ENCODE results near the gene FOXC1. TPM values are rescaled to one million over a fixed set of nuclear protein-coding genes. Genes with fewer than 3 reads are reported as not detected.

FOXC1 gene
- total and polyA plus RNA-seq, 2 donors from 2014 or later: 18.0 to 58.5 TPM

GRCh38 chr6:1629316-1629715, 19.6 kb downstream of the FOXC1 start:
- DNase-seq (peak in 1 of 5 donors; percentile 32), FAIRE-seq (no peak)
- H3K27me3 ChIP-seq (ENCODE audit: control insufficient read depth, insufficient read depth, low read length): peaks cover 25% of the 10 kb centered on the region
- intact Hi-C loops (cut with DNase I): no loop called here
- peaks cover 0 to 3% (median 0%) of the 10 kb centered on the region in 3 donors for H3K4me1 ChIP-seq (ENCODE audit: control insufficient read depth in 2 of 3, insufficient read depth in 2 of 3, low read depth in 1 of 3, low read length in 3 of 3)
- H3K9ac ChIP-seq (ENCODE audit: low read length in 3 of 3): no peak overlapping the region
- no peak overlapping the region for H3K4me3 ChIP-seq (ENCODE audit: low read length in 3 of 3)
- no peaks in the 10 kb centered on the region for H3K9me3 ChIP-seq (ENCODE audit: control insufficient read depth in 2 of 3, insufficient read depth in 1 of 3, low read length in 3 of 3)
- no peak for TF ChIP-seq CTCF (IDR thresholded peaks at IDR 0.05; ENCODE audit: borderline replicate concordance, extremely low read depth, insufficient read depth)
- H3K27ac ChIP-seq (ENCODE audit: low read depth in 2 of 2, low read length in 2 of 2): no peak overlapping the region
- H3K36me3 ChIP-seq (ENCODE audit: control insufficient read depth in 2 of 3, insufficient read depth in 3 of 3, low read length in 3 of 3): no peaks in the 10 kb centered on the region

GRCh38 chr6:1630212-1630770, 20.6 kb downstream of the FOXC1 start:
- Histone ChIP-seq H3K4me1 (ENCODE audit: control insufficient read depth in 2 of 3, insufficient read depth in 2 of 3, low read depth in 1 of 3, low read length in 3 of 3) (peaks cover 0 to 6% (median 0%) of the 10 kb centered on the region in 3 donors), H3K36me3 (ENCODE audit: control insufficient read depth in 2 of 3, insufficient read depth in 3 of 3, low read length in 3 of 3) (no peaks in the 10 kb centered on the region), H3K9me3 (ENCODE audit: control insufficient read depth in 2 of 3, insufficient read depth in 1 of 3, low read length in 3 of 3) (no peaks in the 10 kb centered on the region), H3K4me3 (ENCODE audit: low read length in 3 of 3) (no peak overlapping the region), H3K9ac (ENCODE audit: low read length in 3 of 3) (no peak overlapping the region), H3K27ac (ENCODE audit: low read depth in 2 of 2, low read length in 2 of 2) (no peak overlapping the region), H3K27me3 (ENCODE audit: control insufficient read depth, insufficient read depth, low read length) (peaks cover 19% of the 10 kb centered on the region)
- no peak for TF ChIP-seq CTCF (IDR thresholded peaks at IDR 0.05; ENCODE audit: borderline replicate concordance, extremely low read depth, insufficient read depth)
- intact Hi-C loops (cut with DNase I): no loop called here
- FAIRE-seq (no peak), DNase-seq (peak in 3 of 5 donors; percentile 36 to 47 (median 47))

GRCh38 chr6:1630771-1631217, 21.1 kb downstream of the FOXC1 start:
- H3K27ac ChIP-seq (ENCODE audit: low read depth in 2 of 2, low read length in 2 of 2): no peak overlapping the region

More at GRCh38 chr6:1630771-1631217, 21.1 kb downstream of the FOXC1 start:
- Histone ChIP-seq H3K36me3 (ENCODE audit: control insufficient read depth in 2 of 3, insufficient read depth in 3 of 3, low read length in 3 of 3) (no peaks in the 10 kb centered on the region), H3K4me3 (ENCODE audit: low read length in 3 of 3) (no peak overlapping the region), H3K9ac (ENCODE audit: low read length in 3 of 3) (no peak overlapping the region), H3K4me1 (ENCODE audit: control insufficient read depth in 2 of 3, insufficient read depth in 2 of 3, low read depth in 1 of 3, low read length in 3 of 3) (peaks cover 0 to 3% (median 0%) of the 10 kb centered on the region in 3 donors), H3K9me3 (ENCODE audit: control insufficient read depth in 2 of 3, insufficient read depth in 1 of 3, low read length in 3 of 3) (no peaks in the 10 kb centered on the region), H3K27me3 (ENCODE audit: control insufficient read depth, insufficient read depth, low read length) (peaks cover 14% of the 10 kb centered on the region)
- FAIRE-seq (no peak), DNase-seq (peak in 3 of 5 donors; percentile 78 to 90 (median 87))
- TF ChIP-seq CTCF (IDR thresholded peaks at IDR 0.05; ENCODE audit: borderline replicate concordance, extremely low read depth, insufficient read depth): no peak
- intact Hi-C loops (cut with DNase I): no loop called here
